KBM-7 (cell line): ENCODE results near the gene LAIR2.
"Not testable (repeated sequence)": the region's sequence is repeated elsewhere in the genome, so short reads cannot be mapped to it uniquely, and the experiment has no call there.

Experiments used
- DNase-seq: peaks from one replicate; pipeline ENCODE4 v3.0.0-alpha.2; 2015
- in situ Hi-C: fragments of 300-500 bp; cut with MboI; formaldehyde crosslinking; loops from 2 replicates; pipeline ENCODE4 v1.14.3; 2020; ENCODE audit warnings: low sequenced_read_pairs, low pct_unique_long_range_greater_than_20kb, mixed read lengths

Gene LAIR2

DNA sequence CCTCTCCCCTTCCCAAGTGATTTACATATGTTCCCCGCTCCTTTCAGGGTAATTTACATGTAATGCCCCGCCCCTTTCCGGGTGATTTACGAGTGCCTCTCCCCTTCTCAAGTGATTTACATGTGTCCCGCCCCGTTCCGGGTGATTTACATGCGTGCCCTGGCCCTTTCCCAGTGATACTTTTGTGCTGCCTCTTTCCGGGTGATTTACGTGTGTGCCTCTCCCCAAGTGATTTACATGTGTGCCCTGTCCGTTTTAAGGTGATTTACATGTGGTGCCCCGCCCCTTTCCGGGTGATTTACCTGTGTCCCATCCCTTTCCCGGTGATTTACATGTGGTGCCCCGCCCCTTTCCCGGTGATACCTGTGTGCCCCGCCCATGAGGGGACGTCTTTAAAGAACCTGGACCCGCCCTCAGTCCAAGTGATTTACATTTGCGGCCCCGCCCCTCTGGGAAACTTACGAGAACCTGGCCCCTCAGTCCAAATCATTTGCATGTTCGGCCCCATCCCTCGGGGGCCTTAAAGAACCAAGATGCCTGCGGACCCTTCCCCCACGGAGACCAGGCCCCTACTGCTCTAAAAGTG is 38.5 kb upstream of the LAIR2 start:
- in situ Hi-C loops: no loop called here
- DNase-seq: no peak

DNA sequence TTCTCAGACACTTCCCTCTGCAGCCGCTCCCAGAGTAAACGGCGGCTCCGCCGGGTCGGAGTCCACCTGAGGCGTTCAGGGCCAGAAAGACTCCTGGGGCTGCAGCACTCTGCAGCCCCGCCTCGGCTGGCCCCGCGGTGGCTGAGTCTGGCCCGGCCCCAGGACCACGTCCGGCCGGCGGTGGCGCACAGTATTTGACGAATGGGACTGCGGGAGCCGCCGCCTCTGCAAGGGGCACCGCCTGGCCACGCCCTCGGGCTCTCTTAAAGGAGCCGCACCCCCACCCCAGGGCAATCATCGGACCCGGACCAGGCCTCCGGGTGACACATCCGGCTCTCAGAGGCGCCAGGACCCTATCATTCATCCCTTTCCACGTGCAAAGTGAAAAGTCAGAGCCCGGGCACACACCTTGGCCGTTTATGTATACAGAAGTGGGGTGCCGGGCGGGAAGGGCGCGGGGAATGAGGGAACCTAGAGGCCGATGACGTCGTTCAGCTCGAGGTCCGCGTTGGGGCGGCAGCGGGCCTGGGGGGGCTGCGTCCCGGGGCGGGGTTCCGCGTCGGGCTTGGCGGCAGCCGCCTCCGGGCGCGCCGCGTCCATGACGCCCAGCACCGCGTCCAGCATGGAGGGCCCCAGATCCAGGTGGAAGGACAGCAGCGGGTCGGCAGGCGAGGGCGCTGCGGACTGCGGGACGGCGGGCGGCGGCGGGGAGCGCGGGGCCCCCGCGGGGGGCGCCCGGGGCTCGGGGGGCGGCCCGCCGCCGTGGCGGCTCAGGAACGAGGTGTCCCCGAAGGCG is 37.8 kb upstream of the LAIR2 start:
- peak; percentile 86 for DNase-seq
- in situ Hi-C loops: no loop called here

DNA sequence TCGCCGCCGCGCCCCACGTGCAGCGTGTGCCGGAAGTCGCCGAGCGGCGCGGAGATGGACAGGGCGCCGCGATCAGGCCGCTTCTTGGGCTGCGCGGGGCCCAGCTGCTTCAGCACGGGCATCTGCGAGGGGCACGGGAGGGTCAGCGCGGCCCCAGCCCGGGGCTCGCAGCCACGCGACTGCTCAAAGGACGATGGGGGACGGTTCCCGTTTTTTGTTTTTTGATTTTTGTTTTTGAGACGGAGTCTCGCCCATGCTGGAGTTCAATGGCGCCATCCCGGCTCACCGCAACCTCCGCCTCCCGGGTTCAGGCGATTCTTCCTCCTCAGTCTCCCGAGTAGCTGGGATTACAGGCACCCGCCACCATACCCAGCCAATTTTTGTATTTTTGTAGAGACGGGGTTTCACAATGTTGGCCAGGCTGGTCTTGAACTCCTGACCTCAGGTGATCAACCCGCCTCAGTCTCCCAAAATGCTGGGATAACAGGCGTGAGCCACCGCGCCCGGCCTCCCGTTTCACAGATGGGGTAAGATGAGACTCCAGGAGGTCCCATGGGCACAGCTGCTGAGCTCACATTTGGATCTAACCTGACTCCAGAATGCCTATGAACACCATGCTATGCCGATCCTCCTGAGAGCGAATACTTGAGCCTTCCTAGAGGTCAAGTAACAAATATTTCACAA is 37.1 kb upstream of the LAIR2 start:
- DNase-seq: no peak
- in situ Hi-C loops: no loop called here

DNA sequence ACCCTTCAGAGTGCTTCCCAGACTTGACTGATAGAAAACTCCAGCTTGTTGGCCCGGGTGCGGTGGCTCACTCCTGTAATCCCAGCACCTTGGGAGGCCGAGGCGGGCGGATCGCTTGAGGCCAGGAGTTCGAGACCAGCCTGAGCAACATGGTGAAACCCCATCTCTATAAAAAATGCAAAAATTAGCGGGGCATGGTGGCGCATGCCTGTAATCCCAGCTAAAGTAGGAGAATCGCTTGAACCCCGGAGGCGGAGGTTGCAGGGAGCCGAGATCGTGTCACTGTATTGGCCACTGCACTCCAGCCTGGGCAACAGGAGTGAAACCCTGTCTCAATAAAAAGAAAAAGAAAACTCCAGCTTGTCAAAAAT is 36.5 kb upstream of the LAIR2 start:
- in situ Hi-C loops, DNase-seq: not testable (repeated sequence)

DNA sequence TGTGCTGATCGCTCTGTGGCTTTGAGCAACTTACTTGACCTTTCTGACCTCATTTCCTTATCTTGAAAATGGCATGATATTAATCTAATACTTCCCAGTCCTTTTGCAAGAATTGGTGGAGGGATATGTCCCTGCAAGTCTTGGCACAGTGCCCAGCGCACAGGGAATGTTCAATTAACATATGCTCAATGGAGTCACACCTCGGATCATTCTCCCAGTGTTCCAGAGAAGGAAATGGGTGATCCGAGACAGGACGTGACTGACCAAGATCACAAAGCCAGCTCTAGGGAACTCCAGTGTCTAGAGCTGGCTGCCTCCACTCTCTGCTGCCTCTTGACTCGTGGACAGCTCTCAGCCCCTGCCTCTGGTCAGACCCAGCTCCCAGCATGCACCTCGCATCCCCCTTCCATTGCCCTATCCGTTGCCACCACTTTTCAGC is 33.1 kb upstream of the LAIR2 start:
- in situ Hi-C loops: no loop called here
- DNase-seq: no peak

DNA sequence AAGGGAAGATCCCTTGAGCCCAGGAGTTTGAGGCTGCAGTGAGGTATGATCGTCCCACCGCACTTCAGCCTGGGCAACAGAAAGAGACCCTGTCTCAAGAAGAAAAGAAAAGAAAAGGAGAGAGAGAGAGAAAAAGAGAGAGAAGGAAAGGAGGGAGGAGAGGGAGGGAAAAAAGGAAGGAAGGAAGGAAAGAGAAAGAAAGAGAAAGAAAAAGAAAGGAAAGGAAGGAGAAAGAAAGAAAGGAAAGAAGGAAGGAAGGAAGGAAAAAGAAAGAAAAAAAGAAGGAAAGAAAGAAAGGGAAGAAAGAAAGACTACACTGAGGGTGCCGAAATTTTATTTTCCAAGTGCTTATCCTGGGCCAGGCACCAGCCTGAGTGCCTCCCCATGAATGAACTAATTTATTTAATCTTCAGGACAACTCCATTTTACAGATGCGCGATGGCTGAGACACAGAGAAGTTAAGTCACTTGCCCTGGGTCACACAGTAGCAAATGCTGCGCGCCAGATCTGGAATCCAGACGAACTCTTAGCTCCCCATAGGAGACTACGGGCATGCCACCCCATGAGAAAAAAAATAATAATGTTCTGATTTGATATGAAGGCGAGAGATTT is 32.2 kb upstream of the LAIR2 start:
- in situ Hi-C loops: no loop called here
- no peak for DNase-seq

DNA sequence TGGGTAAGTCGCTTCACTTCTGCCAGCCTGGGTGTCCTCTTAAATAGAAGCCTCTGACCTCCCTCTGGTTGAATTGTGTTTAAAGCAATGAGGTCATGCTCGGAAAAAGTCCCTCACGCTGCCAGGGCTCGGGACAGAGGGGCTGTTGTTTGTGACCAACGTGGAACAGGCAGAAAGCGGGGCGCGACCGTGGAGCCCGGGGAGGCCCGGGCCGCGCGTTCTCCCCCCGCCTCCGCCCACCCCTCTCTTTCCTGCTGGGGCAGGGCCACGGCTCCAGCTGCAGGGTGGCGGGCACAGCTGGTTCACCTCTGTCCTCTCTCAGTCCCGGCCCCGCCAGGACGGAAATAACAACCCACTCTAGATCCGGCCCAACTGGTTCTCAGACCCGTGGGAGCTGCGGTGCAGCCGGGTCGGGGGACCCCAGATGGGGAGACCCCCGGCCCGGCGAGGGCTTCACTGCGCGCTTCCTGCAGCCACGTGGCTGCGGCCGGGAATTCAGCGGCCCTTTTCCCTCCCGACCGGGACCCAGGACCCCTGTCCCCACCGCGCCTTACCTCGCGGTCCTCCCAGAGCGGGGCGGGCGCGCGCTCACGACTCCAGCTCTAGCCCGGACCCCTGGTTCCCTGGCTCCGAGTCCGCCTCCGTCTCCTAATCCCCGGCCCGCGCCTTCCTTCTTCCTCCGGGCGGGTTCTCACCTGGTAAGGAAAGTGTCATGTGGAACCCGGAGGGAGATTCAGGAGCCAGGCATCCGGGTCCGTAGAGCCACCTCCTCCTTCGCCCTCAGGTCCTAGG is 31.4 kb upstream of the LAIR2 start:
- no peak for DNase-seq
- in situ Hi-C loops: no loop called here

DNA sequence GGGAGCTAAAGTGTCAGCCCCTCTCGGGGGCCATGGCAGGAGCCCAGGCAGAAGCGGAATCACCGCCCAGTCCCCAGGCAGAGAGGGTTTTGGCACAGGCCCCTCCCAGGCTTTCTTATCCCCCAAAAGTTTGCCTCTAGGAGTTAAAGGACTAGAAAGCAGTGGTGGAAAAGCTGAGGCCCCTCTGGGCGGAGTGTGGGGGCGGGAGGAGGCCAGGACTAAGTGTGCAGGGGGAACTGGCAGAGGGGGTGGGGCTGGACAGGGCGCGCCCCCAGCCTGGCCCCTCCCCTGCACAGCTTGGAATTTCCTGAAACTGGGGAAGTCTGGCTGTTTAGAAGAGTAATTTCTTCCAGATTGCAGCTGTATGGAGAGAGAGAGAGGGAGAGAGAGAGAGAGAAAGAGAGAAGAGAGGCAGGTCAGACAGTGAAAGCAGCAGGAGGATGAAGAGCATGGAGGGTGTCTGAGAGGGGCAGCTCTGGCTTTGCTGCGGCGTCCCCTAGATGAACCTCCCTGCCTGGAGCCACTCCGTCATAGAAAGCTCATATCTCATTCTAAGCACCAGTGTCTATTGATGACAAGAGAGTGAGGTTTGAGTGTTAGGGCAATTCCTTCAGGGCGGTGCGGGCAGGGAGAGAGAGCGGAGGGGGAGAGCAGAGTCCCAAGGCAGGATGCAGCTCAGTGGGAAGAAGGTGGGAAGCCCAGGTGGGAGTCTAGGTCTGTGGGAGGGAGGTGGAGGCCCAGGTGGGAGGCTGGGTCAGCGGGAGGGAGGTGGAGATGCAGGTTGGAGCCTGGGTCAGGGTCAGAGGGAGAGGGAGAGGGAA is 29.4 kb upstream of the LAIR2 start, which contains the start of gene CDC42EP5:
CDC42EP5 (minus strand) TSS at position 226 of the 821 bp plus-strand sequence. CDS start 7,749 bp downstream, outside the sequence.
- DNase-seq: peak; percentile 70
- in situ Hi-C loops: no loop called here

DNA sequence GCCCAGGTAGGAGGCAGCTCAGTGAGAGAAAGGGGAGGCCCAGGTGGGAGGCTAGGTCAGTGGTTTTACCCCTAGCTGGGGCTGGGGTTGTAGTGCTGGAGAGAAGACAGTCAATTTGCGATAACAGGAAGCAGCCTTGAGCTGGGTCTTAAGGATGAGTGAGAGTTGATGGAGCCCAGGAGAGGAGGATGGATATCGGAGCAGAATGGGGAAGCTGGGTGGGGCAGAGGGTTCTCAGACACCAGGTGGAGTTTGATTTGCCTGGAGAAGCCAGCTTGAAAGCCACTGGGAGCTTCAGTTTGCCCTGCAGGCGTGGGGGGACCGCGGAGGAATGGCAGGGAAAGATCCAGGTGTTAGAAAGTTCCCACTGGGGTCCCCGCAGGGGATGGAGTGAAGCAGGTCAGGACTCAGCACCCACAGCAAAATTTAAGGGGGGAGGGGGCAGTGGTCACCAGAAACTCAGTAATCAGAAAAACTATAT is 28.7 kb upstream of the LAIR2 start:
- no peak for DNase-seq
- in situ Hi-C loops: no loop called here

DNA sequence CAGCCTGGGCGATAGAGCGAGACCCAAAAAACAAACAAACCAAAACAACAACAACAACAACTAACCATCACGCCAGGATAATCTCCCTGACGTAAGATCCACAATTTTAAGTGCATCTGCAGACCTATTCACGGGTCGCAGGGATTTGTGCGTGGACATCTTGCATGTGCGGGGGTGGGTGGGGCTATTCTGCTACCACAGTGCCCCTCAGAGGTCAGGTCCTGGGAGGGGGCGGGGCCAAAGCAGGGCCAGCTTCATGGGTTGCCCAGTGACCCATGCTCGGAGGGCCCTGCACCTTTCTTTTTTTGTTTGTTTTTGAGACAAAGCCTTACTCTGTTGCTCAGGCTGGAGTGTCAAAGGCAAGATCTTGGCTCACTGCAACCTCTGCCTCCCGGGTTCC is 26.9 kb upstream of the LAIR2 start:
- in situ Hi-C loops: loop anchor here (25.0 kb wide), 1 partner anchor 387 kb away; the partner anchor contains the start of genes FCAR and KIR3DL2
- DNase-seq: no peak

DNA sequence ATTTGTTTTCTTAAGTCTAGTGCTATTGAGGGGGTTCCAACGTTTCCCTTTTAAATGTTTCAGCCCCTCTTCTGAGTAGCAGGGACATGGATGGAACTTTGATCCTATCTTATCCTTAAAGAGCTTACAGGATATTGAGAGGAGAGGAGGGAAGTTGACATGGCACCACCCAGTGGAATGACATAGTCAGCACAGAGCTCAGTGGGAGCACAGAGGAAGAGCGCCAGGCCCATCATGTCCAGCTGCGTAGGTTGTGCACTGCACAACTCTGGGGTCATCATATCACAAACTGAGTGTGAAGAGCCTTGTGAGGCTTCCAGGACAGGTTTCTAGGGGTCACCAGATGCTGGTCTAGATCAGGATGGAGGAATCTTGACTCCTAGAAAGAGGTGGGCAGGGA is 25.0 kb upstream of the LAIR2 start:
- no peak for DNase-seq
- in situ Hi-C loops: loop anchor here (25.0 kb wide), 1 partner anchor 385 kb away; the partner anchor contains the start of genes FCAR and KIR3DL2

DNA sequence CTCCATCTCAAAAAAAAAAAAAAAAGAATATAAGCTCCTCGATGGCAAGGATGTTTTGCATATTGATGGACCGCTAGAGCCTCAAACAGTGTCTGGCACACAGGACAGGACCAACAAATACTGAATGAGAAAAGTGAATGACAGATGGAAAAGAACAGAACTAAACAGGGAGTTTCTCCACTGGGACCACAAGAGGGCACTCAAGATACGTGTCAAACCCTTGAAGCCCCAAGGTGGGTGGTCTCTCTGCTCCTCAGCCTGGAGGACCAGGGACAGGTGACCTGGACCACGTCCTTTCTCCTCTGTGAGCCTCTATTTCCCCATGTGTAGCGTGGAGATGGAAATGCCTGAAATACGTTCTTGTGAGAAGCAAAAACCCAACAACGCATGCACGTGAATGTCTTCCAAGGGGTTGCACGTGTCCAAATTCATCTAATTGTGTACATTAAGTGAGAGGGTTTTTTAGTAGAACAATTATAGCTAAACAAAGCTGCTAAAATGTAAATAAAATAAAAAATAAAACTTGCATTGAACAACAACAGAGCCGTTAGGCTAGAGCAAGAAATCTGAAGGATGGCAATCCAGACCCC is 23.9 kb upstream of the LAIR2 start:
- in situ Hi-C loops: loop anchor here (25.0 kb wide), 1 partner anchor 384 kb away; the partner anchor contains the start of genes FCAR and KIR3DL2
- DNase-seq: peak; percentile 68

DNA sequence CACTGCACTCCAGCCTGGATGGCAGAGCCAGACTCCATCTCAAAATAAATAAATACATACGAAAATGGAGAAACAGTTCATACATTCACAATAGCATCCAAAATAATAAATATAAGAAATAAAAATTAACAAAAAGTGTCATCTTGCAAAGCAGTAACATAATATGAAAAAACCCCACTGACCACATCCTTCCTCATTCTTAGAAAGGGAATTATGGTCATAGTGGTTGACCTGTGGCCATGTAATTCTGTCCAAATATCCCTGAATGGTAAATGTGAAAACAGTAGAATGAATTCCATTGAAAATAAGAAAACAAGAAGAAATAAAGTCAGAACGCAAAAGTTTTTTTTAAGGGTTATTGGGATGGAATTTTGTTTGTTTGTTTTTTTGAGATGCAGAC is 22.6 kb upstream of the LAIR2 start:
- DNase-seq: peak; percentile 51
- in situ Hi-C loops: loop anchor here (25.0 kb wide), 1 partner anchor 382 kb away; the partner anchor contains the start of genes FCAR and KIR3DL2

DNA sequence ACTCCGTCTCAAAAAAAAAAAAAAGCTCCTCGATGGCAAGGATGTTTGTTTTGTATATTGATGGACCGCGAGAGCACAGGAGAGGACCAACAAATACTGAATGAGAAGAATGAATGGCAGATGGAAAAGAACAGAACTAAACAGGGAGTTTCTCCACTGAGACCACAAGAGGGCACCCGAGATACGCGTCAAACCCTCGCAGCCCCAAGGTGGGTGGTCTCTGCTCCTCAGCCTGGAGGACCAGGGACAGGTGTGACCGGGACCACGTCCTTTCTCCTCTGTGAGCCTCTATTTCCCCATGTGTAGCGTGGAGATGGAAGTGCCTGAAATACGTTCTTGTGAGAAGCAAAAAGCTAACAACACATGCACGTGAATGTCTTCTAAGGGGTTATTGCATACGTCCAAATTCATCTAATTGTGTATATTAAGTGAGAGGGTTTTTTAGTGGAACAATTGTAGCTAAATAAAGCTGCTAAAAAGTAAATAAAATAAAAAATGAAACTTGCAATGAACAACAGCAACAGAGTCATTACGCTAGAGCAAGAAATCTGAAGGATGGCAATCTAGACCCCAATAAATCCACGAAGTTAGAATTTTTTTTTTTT is 21.2 kb upstream of the LAIR2 start:
- DNase-seq: peak; percentile 67
- in situ Hi-C loops: loop anchor here (25.0 kb wide), 1 partner anchor 381 kb away; the partner anchor contains the start of genes FCAR and KIR3DL2

DNA sequence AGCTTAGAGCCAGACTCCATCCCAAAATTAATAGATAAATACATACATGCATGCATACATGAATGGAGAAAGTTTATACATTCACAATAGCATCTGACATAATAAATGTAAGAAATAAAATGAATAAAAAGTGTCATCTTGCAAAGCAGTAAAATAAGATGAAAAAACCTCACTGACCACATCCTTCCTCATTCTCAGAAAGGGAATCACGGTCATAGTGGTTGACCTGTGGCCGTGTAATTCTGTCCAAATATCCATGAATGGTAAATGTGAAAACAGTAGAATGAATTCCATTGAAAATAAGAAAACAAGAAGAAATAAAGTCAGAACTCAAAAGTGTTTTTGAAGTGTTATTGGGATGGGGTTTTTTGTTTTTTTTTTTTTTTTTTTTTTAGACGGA is 19.7 kb upstream of the LAIR2 start:
- peak; percentile 60 for DNase-seq
- in situ Hi-C loops: loop anchor here (25.0 kb wide), 1 partner anchor 379 kb away; the partner anchor contains the start of genes FCAR and KIR3DL2

DNA sequence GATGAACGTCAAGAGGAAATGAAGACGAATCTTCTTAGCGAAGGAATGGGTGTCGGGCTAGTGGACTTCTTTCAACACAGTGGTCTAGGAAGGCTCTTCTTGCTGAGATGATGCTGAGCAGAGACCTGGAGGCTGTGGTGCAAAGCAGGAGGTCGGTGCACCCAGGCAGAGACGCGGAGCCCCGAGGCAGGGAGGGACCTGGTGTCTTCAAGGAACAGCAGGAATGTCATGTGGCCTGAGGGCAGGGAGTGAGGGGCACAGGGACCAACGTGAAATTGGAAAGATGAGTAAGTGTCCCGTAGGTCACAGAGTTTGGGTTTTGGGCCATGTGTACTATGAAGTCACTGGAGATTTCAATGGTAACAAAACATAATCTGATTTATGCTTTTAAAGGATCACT is 18.2 kb upstream of the LAIR2 start:
- in situ Hi-C loops: loop anchor here (25.0 kb wide), 1 partner anchor 378 kb away; the partner anchor contains the start of genes FCAR and KIR3DL2
- DNase-seq: no peak

DNA sequence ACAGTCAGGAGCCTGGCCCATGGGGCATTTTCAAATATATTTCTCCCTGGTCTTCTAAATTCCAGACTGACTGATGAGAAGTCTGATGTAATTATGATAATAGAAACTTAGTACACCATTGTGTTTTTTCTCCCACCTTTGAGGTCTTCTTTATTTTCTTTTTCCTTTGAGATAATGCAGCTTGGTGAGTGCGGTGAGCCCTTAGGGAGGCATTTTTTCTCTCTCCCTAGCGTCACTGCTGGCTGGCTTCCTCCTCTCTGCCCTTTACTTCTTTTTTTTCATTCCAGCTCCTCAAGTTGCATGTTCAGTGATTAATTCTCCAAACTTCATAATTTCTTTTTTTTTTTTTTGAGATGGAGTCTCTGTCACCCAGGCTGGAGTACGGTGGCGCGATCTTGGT is 16.8 kb upstream of the LAIR2 start:
- no peak for DNase-seq
- in situ Hi-C loops: loop anchor here (25.0 kb wide), 1 partner anchor 376 kb away; the partner anchor contains the start of genes FCAR and KIR3DL2
